GM21447 (cell line): ENCODE measurements around the gene RAPGEF4.

Experiments
- ATAC-seq: cut with Tn5 transposase; IDR thresholded peaks from one replicate; pipeline ENCODE4 v1.9.1; 2021; ENCODE audit not compliant: unreplicated experiment

The RAPGEF4 gene

DNA sequence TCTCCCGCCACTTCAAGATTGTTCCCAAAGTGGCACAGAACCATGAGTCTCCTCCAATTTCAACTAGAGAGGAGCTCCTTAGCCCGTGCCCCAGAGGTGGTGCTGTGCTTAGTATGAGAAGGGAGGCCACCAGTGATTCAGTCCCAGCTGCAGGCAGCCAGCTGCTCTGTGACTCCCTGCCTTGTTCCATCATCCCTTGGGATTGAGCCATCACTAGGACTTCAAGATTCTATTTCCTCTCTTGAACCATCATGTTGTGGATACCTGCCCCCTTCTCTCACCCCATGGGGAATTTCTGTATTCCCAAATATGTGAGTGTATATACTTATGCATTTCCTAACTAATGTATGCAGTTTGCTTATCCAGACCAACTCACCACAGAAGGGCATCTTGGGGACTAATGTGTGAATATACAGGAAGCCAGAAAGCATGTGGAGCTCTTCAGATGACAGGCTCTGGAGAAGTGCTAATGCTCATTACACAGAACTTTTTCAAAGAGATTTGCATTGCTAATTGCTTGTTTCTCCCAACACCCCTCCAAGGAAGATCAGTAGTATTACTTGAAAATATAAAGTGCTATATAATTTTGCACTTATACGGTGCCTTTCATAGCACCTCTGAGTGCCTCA lies 229.0 kb downstream of the RAPGEF4 start:
- ATAC-seq: no peak

DNA sequence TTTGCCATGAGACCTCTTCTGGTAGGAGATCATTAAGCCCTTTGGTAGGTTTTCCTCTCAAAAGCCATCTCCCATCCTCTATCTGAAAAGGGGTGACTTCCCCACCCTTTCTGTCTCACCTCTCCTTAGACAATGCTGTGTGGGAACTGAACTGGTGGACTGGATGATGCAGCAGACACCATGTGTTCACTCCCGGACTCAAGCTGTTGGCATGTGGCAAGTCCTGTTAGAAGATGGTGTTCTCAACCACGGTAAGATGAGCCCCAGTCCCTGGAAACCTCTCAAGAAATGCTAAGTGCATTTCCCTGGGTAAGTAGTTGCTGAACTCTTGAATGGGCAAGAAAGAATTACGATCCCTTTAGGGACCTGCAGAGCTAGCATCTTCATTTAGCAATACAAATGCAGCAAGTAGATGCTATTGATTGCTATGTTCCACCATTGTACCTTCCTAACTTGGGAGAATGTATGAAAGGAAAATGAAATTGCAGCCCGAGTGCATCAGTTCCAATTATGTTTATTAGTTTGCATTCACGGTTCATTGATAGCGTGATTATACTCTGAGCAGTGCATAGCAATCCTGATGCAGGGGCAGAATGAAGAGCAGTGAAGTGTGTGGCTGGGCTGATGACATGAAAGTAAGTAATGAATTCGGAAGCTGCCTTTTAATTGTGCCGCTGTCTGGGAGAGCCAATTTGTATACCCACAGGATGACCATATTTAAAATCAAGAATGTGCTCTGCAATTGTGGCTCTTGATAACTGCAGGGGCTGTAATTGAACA lies 230.0 kb downstream of the RAPGEF4 start:
- ATAC-seq: no peak

DNA sequence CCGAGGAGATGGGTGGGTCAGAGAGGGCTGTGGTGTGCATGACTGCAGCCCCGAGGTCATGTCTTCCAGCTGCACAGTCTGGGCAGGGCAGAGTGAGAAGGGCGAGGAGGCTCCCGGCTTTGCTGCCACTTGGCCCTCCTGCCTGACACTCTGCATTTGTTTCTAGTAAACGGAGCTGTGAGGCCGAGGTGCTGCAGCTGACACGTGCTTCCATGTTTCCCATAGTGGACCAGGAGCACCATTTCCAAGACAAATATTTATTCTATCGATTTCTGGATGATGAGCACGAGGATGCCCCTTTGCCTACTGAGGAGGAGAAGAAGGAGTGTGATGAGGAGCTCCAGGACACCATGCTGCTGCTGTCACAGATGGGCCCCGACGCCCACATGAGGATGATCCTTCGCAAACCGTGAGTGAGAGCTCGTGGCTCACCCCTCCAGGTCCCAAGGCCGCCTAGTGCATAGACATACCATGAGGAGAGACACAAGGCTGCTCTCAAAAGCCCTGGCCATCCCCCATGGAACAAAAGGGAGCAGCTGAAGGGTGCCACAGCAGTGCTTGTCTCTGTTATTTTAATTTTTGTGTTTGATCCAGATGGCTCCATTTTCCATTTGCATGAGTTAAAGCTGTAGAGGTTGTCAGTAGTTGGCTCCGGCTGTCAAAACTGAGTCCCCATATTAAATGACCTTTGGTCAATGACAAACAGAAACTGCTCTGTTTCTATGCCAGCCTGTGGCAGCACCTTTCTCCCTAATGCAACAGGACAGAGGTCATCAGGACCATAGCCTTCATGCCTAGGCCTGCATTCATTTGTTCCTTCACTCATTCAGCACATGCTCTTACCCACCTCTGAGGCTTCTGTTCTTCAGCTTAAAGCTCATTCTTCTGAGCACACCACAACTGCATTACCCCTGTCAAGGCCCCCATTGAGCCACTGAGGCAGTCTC lies 231.7 kb downstream of the RAPGEF4 start:
- no peak for ATAC-seq

DNA sequence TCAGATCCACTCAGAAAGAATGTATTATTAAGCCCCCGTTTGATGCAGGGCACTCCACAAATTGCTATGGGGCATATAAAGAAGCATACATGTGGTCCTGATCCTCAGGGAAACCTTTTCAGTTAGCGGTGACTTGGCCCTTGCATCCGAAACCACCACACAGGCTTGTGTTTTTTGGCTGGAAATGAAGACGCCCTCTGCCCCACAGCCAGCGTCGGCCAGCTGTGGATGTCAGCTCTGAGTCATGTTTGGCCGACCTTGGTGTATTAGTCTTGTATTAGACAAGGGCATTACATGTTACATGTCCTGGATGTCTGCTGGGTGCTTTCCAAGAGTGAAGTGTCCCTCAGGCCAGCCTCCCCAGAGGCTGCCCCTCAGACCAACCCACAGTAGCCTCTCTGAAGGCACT lies 232.4 kb downstream of the RAPGEF4 start:
- no peak for ATAC-seq

DNA sequence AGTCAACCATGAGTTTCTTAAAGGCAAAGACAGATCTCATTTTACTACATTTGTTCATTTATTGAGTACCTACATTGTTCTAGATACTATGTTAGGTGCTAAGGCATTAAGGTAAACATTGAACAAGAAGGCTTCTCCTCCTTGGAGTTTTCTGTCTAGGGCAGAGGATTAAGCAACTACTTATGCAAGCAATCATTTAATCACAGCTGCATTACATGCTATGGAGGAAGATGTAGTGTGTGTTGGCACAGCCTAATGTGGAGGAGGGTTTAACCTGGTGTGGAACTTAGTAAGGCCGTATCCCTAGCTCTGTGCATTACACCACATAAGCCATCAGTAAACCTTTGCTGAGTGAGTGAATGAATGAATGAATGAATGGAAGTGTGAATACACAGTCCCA lies 233.5 kb downstream of the RAPGEF4 start:
- no peak for ATAC-seq

DNA sequence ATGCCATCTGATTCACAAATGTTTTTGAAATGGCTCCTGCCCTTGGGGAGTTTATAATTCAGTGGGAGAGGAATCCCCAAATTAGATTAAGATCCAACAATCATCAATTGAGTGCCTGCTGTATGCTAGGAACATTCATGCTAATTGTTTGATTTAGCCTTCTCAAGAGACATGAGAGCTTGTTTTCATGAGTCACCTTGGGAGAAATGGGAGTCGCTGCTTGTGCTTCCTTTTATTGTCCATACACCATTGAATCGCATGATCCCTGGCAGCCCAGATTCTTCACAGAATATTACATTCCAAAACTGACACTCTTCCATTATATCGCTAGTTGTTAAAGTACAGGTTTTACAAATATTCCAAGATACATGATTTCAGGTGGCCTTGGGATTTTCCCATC lies 234.0 kb downstream of the RAPGEF4 start:
- no peak for ATAC-seq

DNA sequence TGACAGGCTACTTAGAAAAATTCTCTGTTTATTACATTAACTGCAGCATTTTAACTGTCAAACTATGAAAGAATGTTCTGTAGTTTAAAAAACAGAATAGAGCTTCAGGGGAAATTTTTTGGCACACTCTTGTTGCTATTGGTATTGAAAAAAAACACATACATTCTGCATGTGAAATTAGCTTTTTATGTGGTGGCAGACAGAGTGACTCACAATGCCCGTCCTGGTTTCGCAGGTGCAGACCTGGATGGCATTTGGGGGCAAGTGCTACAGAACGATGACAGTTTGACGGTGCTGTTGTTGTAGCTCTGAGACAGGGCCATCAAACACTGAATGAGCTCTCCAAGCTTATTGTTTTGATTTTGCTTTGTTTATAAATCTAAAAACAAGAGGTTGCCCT lies 235.0 kb downstream of the RAPGEF4 start:
- no peak for ATAC-seq

DNA sequence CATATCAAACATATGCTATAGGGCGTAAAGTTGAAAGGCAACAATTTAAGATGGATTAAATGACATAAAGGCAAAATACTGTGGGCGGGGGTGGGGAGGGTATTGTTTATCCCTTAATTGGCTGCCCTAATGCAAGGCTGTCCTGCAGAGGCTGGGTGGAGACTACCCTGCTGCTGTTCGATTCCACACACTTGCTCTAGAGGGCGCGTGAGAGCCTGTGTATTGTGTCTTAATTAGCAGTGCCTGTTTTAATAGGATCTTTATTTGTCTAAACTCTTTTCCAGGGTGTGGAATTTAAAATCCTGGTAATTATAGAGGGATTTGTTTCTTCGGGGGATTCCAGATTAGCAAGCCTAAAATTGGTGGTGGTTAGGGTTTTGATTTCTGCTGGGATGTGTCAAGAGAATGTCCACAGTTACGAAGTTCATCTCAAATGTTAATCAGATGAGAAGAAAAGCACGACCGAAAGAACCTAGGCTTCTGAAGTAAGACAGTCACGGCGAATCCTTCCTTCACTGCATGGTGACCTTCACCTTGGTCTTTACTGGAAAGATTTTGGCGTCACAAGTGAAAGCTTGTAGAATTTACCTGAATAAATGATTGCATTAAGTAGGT lies 236.5 kb downstream of the RAPGEF4 start:
- ATAC-seq: no peak

DNA sequence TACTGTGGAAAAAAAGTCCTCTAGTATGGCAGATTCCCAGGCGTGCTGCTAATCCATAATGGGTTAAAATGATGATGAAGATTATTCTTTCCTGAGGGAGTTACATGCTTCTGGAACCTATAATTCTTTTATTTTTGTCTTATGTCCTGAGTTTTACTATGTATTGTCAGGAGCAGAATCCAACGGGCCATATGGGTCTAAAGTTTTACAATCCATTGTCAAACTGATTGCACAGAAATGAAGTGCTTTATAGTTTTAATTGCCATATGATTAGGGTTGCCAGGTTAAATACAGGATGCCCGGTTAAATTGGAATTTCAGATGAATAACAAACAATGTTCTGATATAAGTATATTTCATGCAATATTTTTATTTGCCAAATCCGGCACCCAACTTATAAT lies 239.1 kb downstream of the RAPGEF4 start:
- ATAC-seq: no peak

DNA sequence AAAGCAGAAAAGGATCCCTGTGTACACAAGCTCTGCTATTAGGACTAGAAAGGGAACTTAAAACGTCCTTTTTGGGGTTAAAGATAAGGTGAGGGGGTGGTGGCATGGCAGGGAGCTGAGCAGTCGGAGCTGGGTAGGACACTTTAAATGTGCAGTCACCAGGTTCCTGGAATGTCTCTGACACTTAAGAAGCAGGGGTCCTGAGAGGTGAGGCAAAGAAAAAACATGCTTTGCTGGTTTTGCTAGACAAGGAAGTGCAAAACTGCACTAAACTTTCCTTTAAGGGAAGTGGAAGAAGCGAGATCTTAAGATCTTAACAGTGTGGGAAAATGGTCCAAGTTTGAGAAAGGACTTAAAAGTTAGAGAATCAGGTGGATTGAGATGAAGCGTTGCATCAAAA lies 240.5 kb downstream of the RAPGEF4 start:
- no peak for ATAC-seq

DNA sequence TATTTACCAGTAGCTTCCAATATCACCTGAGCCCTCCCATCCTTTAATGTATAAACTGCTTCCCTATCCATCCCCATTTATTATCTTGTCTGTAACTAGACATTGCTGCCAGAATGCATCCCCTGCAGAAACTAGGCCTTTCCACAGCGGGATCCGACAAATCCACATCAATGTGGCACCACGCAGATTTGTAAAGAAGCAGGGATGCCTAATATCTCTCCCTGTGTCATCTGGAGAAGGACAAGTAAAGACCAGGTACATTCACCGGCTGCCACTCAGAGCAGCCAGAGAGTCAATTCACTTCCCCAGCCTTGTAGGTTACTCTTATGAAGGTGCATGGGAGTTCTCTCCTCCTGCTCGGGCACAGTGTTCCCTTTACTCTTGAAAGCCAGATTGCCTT lies 241.2 kb downstream of the RAPGEF4 start:
- no peak for ATAC-seq

DNA sequence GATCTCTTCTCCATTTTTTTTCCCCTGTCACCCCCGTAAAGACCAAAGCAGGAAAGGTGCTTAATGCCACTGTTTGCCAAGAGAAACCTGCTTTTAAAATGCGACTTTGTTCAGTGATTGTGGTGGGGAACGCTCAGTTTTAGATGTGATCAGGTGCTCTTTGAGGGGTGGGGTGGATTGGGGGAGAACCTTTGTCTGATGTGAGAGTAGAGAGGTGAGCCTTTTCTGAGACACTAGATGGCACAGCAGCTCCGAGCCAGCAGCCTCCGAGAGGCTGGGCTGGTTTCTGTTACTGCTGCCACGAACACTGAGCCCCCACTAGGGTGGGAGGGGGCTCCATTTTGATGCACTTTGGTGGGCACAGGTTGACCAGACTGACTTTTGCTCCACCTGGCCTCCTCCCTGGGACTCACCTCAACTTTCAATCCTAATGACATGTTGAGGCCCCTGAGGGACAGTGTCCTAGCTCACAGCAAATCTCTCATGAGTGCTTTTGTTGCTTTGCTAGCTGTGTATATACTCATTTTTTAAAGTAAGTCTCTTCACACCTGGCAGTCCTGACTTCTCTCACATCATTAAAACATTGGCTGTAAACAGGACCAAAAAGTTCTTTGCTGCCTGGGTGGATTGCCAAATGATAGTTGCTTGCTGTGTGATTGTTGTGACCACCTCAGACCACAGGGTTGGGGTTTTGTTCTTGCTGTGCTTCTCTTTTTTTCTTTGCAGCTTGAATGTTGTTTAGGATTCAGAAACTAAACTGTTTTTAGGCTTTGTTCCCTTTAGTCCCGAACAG lies 241.8 kb downstream of the RAPGEF4 start:
- ATAC-seq: no peak

DNA sequence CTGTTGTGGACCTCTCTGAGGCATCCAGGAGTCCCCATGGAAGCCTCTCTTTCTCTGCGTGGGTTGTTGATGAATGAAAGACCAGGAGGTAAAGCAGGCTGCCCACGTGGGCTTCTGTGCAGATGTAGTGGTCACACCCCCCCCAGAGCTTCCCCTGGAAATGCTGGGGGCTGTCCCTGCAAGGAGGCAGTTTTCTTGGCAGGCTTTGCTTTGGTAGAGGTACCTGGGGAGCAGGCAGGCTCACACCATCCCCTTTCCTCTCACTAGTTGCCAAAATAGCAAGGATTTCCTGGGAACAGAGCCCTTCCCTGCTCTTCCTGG lies 242.4 kb downstream of the RAPGEF4 start:
- no peak for ATAC-seq

DNA sequence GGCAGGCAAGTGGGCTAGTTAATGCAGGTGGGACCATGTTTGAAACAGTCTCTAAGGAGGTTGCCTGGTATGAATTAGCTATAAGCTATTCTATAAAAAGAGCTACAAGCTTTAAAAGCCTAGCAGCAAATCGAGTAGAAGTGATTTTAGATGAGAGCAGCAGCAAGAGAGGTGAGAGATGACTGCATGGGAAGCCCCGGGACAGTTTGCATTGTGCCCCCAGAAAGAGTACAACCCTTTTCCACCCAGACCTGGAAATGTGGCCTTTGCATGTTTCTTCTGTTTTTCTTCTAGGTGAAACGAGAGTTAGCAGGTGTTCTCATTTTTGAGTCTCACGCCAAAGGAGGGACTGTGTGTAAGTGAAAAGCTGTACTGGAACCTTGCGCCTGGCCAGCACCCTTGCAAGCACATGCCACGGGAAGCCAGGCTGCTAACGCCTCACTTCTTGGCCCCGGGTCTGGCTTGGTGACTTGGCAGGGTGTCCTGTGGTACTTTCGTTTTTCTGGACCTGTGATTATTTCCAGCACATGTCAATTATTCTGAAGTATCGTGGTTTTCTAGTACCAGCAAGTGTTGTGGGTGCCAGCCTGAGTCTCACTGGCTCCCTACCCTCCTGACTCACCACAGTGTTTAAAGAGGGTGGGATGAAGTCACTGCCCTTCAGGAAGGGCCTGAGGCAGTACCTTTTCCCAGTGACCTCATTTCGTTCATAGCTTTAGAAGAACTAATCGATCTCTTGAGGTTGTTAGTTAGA lies 249.7 kb downstream of the RAPGEF4 start:
- ATAC-seq: no peak

DNA sequence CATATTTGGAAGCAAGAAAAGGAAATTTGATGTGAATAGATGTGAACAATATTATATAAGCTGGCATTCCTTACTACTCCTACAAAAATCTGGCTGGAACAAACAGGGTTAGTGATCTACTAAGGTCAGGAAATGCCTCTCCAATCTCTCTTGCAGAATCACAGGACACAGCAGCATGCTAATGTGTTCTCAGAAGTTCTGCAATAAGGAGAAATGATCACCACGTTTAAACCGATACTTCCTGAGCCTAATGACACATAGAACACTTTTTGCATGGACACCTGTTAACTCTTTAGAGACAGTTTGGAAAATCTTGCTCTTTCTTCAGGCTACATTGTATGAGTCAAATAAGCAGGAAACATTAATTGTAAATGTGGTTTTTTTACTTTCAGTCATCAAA lies 250.4 kb downstream of the RAPGEF4 start:
- ATAC-seq: no peak

DNA sequence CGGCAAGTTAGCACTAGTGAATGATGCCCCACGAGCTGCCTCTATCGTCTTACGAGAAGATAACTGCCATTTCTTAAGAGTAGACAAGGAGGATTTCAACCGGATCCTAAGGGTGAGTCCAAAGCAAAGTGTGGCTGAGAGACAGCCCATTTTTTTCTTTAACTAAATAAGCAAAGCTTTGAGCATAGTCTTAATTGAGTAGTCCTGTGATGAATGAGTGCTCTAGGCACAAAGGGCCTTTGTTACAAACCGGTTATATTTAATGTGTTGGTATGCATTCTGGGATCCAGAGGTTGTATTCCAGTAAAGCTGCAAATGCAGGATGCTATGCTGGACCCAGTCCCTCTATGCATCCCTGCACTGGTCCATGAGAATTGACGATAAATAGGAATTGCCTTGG lies 253.1 kb downstream of the RAPGEF4 start:
- no peak for ATAC-seq

DNA sequence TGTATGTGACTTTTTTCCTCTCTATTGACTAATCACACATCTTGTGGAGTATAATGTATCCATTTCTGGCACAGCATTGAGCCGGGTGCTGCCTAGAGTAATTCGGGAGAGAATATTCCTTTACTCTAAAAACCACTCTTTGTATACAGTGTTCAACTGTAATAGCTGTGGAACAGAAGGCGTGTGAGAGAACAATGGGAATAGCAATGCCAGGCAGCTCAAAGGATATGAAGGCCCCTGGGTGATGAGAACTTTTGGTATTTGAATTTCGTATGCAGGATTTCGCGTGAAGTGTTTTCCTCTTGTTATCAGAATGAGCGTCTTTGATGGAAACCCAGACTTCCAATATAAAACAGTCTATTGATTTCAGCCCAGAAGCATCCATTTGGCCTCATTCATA lies 255.4 kb downstream of the RAPGEF4 start:
- no peak for ATAC-seq

DNA sequence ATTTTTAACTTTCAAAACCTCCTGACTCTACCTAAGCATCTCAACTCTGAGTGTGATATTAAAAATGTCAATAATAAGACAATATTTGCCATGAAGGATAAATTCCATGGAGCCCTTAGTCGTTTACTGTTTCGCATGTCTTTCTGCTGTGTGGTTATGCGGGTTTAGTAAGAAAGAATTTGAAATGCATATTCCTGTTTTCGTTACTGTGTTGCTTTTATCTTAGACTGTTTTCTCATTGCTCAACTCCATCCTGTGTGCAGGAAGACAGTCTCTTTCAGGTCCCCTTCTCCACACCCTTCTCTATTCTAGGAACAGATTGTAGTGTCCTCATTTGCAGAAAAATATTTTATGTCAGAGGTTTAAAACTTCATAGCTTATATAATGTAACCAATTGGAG lies 257.5 kb downstream of the RAPGEF4 start:
- no peak for ATAC-seq

DNA sequence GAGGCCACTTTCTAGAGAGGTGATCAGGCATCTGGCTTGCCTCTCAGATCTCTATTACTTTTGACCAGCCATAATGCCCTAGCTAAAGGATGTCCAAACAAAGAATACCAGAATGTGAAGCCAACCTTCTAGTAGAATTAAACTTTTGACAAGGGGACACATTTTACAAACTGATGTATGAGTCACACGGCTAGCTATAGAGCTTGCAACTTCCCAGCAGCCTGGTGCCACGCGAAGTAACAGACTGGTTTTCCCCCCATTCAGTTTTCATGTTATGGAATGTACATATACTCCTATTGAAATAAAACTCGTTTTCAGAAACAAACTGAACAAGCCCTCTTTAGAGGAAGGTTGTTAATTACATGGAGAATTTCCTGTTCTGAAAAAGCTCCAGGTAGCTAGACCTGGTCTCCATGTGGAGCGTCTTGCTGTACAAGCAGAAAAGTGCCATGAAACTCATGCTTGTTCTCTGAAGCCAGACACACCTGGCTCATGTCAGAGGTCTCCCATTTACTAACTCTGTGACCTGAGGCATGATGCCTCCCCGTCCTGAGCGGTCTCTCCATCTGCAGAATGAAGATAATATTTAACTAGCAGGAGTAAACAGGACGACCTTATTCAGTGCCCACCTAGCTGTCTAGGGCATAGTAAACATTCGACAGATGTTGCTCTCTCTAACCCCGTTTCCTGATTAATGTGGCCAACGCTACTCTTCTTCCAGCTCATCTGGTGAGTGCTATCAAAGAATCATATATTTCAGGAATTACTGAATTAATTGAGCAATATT lies 258.5 kb downstream of the RAPGEF4 start:
- ATAC-seq: no peak
